VCaP (cell line): ENCODE results near the gene ARHGAP27.
"Not testable (repeated sequence)": the region's sequence is repeated elsewhere in the genome, so short reads cannot be mapped to it uniquely, and the experiment has no call there.

ENCODE experiments used
- H3K27ac ChIP-seq: fragments of 450-650 bp; 2 replicates; pipeline ENCODE4 v1.5.1; 2017
- CTCF ChIP-seq: fragments of 450-650 bp; conservative IDR thresholded peaks from 2 replicates; pipeline ENCODE4 v1.5.1; 2017; ENCODE audit warnings: mild to moderate bottlenecking, moderate library complexity

The ARHGAP27 gene

GRCh38 chr17:45355087-45355486, 77.6 kb downstream of the ARHGAP27 start:
- no peak for TF ChIP-seq CTCF
- no peak overlapping the region for H3K27ac ChIP-seq

- TF ChIP-seq CTCF = no peak
- no peak overlapping the region for H3K27ac ChIP-seq
Measured at GRCh38 chr17:45353043-45353442, 79.6 kb downstream of the ARHGAP27 start.

GRCh38 chr17:45351831-45352230, 80.8 kb downstream of the ARHGAP27 start:
- no peak overlapping the region for H3K27ac ChIP-seq
- TF ChIP-seq CTCF = no peak

- no peak overlapping the region for H3K27ac ChIP-seq
- no peak for TF ChIP-seq CTCF
Measured at GRCh38 chr17:45347444-45347843, 85.2 kb downstream of the ARHGAP27 start.

- no peak for TF ChIP-seq CTCF
- H3K27ac ChIP-seq = no peak overlapping the region
Measured at GRCh38 chr17:45346216-45347015, 86.3 kb downstream of the ARHGAP27 start.

- no peak overlapping the region for H3K27ac ChIP-seq
- no peak for TF ChIP-seq CTCF
Measured at GRCh38 chr17:45345554-45346215, 87.0 kb downstream of the ARHGAP27 start.

GRCh38 chr17:45345246-45345553, 87.5 kb downstream of the ARHGAP27 start:
- TF ChIP-seq CTCF = no peak
- H3K27ac ChIP-seq = no peak overlapping the region

GRCh38 chr17:45343967-45344664, 88.6 kb downstream of the ARHGAP27 start:
- not testable (repeated sequence) for H3K27ac ChIP-seq
